Measurements from ENCODE around the gene C1orf198.

C1orf198 gene

DNA sequence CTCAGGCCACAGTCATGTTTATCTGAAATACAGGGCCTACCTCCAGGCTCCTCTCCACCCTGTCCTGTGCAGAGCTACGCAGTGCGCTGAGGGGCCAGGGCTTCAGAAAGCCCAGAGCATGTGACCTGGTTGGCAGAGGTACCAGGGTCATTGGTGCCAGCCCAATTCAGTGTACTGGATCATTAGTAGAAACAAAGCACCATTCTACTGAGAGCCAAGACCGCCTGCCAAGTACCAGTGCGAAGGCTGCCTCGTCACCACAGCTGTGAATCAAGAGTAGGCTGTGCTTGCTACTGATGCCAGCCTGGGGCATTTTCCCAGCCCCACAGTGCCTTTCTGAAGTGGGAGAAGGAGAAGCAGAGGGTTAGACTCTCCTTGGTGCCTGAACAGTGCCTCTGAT lies 61.3 kb downstream of the C1orf198 start:
- DNase-seq, result no peak

DNA sequence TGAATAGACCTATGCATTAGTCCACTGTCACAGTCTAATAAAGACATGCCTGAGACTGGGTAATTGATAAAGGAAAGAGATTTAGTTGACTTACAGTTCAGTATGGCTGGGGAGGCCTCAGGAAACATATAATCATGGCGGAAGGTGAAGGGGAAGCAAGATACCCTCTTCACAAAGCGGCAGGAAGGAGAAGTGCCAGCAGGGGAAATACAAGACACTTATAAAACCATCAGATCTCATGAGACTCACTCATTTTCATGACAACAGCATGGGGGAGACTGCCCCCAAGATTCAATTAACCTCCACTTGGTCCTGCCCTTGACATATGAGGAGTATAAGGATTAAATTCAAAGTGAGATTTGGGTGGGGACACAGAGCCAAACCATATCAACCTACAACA lies 61.8 kb downstream of the C1orf198 start:
- DNase-seq, result no peak

DNA sequence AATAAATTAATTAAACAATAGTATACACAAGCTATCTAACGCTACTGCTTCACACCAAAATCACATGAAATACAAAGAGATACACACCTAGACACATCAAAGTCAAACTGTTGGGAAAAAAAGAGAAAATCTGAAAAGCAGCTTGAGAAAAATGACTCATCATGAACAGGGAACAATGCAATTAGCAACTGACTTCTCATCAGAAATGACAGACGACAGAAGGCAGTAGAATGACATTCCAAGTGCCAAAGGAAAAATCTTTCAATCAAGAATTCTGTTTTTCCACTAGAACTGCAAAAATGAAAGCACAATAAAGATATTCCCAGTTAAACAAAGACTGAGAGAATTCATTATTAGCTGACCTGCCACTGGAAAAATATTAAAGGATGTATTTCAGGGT lies 63.9 kb downstream of the C1orf198 start:
- no peak for DNase-seq

DNA sequence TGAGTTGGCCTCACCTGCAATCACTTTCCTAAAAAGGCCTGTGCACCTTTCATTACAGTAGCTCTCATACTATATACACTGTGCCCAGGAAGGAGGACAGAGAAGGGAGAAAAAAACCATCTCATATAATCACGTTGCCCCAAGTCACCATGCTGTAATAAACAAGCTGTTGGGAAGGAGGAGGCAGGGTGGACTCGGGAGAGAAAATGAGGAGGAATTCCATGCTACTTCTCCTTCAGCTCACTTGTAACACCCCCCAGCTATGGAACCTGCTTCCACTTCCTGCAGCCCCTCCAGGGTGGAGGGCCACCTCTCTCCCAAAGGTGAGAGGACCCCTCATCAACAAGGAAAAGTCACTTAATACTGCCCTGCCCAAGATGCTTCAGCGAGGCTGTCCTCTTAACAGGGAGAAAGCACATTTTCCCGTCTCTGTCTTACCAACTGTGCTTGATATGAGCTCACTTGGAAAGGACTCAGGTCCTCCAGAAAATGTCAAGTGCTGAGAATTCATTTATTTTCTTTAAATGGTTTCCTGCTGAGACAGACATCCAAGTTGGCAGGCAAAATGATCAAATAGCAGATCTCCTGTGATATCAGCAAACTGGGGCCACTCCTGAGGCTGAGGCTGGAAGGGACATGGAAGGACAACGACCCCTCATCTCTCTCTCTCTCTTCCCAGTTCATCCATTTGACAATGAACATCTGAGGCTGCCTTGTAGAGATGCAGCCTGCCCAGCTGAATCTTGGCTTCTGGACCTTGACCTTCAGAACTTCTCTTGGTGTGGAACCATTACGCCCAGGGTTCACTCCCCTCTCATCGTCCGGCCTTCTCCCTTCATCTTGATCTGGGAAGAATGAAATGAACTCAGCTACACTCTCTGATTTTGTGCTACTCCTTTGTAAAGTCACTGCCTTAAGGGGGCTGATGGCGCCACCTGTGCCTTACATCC lies 67.2 kb downstream of the C1orf198 start:
- no peak for DNase-seq

DNA sequence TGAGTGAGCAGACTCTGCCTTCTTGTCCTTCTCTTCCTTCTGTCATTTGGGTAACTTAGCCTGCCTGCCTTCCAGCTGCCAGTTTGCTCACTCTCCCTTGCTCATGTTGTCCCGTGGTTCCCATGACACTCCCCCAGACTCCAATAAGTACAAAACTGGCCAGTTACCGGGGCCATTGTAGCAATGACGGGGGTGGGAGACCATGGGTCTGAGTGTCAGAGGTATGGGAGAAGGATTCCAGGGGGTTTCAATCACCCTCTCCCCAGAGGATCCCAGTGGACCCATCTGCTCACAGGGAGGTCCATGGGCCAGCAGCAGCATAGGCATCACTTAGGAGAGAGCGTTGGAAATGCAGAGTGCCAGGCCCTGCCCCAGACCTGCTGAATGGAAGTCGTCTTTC lies 69.8 kb downstream of the C1orf198 start:
- DNase-seq, result no peak

DNA sequence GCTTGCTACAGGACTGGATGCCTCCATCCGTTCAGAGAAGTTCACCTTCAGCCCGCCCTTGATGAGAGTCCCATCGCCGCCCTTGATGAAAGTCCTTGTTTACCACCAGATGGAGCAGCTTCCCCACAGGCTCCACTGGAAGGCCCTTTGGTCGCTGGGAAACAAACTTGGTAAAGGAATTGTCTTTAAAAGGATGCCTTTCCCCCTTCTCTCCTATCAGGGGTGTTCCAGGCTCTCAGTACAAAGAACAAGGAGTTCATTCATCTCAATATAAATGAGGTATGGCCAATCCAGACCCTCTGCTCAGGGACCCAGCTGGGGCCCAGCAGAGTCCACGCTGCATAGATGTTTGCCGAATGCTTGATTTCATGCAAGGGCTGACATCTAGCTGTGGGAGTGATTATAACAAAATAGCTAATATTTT lies 70.4 kb downstream of the C1orf198 start:
- no peak for DNase-seq

DNA sequence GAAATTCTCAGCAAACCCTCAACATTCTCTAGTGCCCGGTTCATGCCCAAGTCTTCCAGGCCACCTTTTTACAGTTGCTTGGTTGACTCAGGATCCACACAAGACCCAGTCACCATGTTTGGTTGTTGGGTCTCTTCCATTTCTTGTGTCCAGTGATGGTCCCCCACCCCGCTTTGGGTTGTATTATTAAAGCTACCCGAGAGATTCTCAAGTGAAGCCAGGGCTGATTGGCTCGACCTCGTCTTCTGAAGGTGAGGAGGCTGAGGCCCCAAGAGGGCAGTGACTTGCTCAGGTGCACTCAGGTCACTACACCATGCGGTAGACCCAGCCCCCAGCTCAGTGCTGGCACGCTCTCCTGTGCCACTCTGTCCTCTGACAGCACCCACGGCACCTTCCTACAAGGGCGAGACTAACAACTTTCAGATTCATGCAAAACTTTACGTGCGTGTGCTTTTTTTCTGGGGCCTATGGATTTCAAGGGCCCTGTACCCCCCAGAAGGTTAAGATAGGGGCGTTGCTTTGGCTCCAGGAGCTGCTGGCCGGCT lies 70.9 kb downstream of the C1orf198 start:
- no peak for DNase-seq

DNA sequence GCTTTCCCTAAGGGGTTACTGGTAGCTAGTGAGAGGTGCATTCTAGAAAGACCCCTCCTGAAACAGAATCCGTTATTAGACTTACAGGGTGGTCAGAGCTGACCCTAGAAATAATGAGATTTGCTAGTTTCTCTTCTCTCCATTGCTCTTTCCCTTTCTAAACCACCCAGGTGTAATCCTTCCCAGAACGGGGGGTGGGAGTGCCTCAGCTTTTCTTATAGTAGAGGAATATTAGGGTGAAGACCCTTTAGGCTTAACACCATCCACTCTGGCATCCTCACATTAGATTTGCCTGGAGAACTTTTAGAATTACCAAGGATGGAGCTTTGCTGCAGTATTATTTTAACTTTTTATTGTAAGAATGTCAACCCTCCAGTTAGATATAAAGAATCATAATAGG lies 71.7 kb downstream of the C1orf198 start:
- no peak for DNase-seq

DNA sequence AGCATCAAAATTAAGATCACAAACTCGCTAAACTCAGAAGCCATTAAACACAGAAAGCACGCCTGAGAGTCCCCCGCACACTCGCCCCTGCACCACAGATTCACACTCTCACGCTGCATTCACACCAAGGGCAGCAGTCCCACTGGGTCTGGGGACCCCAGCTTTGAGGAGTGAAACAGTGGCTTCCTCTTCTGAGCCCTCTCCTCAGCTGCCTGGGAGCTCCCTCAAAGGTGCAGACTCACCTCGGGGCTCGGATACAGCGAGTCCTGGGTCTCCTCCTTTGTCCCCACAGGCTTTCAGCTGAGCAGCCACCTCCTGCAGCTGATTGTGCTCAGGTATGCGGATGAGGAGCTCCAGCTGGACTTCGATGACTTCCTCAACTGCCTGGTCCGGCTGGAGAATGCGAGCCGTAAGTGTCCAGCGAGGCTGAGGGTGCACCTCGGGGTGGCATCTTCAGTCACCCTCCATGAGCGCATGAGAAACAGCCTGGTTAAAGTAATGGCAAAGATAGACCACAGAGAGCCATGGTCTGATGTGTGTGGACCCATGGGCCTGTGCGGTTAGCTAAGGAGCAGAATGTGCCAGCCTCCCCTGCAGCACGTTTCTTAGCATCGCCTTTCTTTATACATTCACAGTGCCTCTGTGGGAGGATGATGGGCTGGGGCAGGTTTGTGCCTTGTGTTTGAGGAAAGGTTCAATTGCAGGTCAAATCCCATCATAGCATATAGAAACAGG lies 73.3 kb downstream of the C1orf198 start:
- no peak for DNase-seq

DNA sequence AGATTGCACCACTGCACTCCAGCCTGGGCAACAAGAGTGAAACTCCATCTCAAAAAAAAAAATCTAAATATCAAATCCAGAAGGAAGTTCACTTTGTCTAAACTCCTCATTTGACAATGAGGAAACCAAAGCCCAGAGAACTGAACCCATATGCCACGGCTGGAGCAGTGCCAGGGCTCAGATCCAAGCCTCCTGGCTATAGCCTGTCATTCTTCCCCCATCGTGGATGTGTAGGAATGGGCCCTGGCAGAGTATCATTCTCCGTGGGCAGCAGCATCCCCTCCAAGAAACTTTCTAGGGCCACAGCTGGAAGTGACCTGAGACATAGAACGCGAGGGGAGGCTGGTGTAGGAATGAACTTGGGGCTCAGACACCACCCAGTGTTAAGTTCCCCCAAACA lies 73.9 kb downstream of the C1orf198 start:
- no peak for DNase-seq

DNA sequence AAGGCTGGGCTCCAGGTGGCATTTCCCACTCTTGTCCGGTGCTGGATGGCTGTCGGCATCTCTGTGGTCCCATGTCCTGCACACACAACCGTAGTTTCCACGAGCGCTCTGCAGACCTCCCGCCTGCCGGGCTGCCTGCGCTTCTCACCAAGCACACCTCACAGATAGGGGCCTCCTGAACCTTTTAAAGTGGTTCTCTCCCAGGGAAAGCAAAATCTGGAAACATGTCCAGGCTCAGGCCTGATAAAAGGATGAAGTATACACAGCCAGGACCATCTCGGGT lies 74.9 kb downstream of the C1orf198 start:
- DNase-seq, result no peak

DNA sequence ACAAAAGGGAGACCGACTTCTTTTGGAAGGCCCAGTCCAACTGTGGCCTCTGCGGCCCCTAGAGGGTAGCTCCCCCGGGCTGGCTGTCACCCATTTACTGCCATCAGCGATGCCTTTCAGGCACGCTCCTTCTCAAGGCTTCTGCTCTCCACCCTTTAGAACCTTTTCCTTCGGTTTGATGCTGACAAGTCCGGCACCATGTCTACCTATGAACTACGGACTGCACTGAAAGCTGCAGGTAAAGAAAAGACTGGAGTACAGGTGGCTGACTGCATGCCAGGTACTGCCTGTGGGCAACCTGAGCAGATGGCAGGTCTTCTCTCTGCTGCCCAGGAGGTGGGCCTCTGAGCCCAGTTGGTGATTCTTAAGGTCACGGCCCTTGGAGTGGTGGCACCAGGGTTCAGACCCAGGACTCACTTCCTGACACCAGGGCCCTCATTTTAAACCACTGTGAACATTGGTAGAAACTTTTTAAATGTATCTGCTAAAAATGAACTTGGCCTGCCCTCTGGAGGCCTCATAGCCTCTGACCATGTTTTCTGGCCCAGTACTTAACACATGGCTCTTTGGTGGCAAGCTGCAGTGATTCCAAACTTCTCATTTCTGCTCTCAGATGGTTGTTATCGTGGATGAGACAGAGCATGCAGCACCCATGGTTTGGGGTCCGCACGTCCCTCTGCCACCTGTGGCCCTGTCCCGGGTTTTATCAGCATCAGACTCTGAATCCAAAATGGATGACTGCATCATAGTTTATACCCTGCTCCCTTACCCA lies 75.4 kb downstream of the C1orf198 start:
- DNase-seq, result no peak

DNA sequence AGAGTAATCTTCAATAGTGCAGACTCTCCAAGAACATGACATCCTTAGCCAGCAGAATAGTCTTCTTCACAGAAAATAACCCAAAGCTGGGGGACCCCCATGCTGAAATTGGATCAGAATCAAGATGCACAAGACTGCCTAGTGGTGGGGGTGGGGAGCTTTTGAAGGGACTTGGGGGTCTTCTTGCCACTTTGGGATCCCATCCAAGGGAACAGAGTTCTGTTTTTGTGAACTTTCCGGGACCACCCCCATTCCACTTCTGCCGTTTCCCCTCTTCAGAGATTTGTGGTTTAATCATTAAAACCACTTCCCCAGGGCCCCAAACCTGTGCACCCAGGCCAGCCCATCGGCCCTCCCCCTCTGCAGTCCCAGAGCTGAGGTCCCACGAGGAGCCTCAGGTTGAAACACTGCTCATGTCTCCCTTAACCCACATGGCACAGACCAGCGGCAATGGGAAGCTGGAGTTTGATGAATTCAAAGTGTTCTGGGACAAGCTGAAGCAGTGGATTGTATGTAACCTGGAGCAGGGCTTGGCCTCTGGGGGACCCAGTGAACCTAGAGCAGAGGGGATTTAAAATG lies 76.2 kb downstream of the C1orf198 start:
- DNase-seq, result no peak

DNA sequence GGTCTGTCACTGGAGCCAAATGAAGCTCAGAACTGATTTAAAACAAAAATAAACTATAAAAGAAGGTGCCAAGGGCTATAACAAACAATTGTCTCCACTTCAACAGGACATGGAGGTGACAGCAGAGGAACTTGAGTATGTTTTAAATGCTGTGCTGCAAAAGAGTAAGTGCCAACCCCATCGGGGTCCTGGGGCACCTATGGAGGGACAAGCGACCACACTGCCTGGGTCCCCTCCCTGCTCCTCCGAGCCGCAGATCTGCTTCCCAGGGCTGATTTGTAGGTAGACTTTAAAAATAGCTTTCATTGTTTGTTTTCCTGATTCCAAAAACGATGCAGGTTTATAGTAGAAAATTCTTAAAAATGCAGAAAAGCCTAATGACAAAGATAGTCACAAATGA lies 78.3 kb downstream of the C1orf198 start:
- DNase-seq, result no peak

DNA sequence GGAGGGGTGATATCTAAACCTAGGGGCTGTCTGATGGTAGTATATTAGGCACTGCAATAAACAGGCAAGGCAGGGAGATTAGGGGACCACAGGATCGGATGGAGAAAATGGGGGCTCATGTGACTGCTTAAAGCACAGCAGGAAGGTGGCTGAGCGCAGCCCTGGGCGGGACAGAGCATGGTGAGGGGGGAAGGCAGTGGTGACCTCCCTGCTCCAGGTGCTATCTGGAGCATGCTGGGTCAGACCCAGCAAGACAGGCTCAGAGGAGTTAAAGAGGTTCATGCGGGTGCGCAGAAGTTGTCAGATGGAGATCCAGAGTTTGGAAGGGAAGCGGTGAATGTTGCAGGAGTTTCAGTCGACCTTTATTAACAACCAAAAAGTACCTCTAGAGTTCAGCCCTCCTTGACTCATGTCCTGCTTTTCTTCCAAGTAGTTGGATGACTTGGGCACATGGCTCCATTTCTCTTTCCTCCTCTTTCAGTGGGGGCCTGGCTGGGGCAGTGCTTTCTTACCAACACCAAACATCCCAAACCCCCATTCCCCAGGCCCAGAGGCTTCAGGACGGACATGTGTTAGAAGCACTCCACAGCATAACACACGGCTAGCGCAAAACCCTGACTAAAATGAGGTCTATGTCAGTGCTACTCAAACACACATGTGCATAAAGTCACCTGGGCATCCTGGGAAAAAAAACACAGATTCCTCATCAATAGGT lies 79.6 kb downstream of the C1orf198 start:
- DNase-seq, result no peak

DNA sequence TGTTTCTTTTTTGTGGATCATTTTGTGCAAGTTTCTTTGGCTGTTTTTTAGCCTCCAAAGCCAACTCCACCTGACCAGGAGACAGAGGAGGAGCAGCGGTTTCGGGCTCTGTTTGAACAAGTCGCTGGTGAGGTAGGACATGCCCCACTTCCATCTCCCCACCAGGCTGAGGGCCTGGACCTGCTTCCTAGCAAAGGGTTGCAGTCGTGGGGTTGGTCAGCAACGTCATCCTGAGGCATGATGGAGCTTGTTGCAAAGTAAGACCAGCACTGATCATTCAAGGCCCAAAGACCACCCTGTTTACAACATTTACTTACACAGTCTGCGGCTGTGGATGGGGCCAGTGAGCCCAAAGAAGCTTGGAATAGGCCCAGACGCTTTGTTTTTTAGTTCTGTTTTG lies 80.8 kb downstream of the C1orf198 start:
- no peak for DNase-seq
